Lower lobe of right lung (tissue), 2 donors: Measurements from ENCODE around the gene ERC1. TPM values are rescaled to one million over a fixed set of nuclear protein-coding genes. Genes with fewer than 3 reads are reported as not detected.

Experiments
- ATAC-seq, 2 donors: fragments of 200-7000 bp; cut with Tn5 transposase; one replicate each; pipeline ENCODE4 v1.9.1; 2020 to 2022; ENCODE audit warnings: mild to moderate bottlenecking in 2 of 2, moderate library complexity in 2 of 2
- DNase-seq: peaks from one replicate; pipeline ENCODE4 v3.0.0-alpha.2; 2020
- H3K27ac ChIP-seq: fragments of 200-600 bp; one replicate; pipeline ENCODE4 v1.8.0; 2022
- H3K27me3 ChIP-seq: fragments of 200-600 bp; one replicate; pipeline ENCODE4 v1.8.0; 2022; ENCODE audit warnings: low read depth
- H3K36me3 ChIP-seq: fragments of 200-600 bp; one replicate; pipeline ENCODE4 v1.8.0; 2022; ENCODE audit warnings: mild to moderate bottlenecking
- H3K4me1 ChIP-seq: fragments of 200-600 bp; one replicate; pipeline ENCODE4 v1.8.0; 2022
- H3K4me3 ChIP-seq: fragments of 200-600 bp; one replicate; pipeline ENCODE4 v1.8.0; 2022; ENCODE audit warnings: mild to moderate bottlenecking
- H3K9me3 ChIP-seq: fragments of 200-600 bp; one replicate; pipeline ENCODE4 v1.8.0; 2022
- CTCF ChIP-seq: fragments of 200-600 bp; IDR thresholded peaks from one replicate; pipeline ENCODE4 v1.8.0; 2022; ENCODE audit warnings: antibody characterized with exemption, mild to moderate bottlenecking
- intact Hi-C: fragments of 100-400 bp; cut with DNase I; formaldehyde crosslinking; loops from one replicate; pipeline ENCODE4 v1.11.0; 2022
- total RNA-seq: library from RNA; stranded (reverse); fragmentation: NEBNext Ultra II Directional; extraction: Animal tissue kit (Norgen Biotek cat#: 25700); gene quantifications from one replicate; pipeline ENCODE4 v1.2.1, GENCODE V29; 2021
- donor health status: DM: no; HTN: yes; CAD: no; lungs with severe emphysema.

Gene ERC1
- total RNA-seq, 1 donor from 2014 or later: 66.3 TPM

- DNase-seq: no peak
- H3K9me3 ChIP-seq: no peaks in the 10 kb centered on the region
- no peak for ATAC-seq
- peaks cover 6% of the 10 kb centered on the region for H3K36me3 ChIP-seq
- no peak for TF ChIP-seq CTCF
- no peak overlapping the region for H3K27ac ChIP-seq
- no peaks in the 10 kb centered on the region for H3K27me3 ChIP-seq
- H3K4me1 ChIP-seq: no peaks in the 10 kb centered on the region
- no peak overlapping the region for H3K4me3 ChIP-seq
- intact Hi-C loops: no loop called here
Measured at GRCh38 chr12:1297206-1297605, 306.2 kb downstream of the ERC1 start.

GRCh38 chr12:1297639-1298175 is 306.7 kb downstream of the ERC1 start:
- DNase-seq: no peak
- Histone ChIP-seq H3K4me1 (no peaks in the 10 kb centered on the region), H3K9me3 (no peaks in the 10 kb centered on the region), H3K27ac (no peak overlapping the region), H3K27me3 (no peaks in the 10 kb centered on the region), H3K4me3 (no peak overlapping the region), H3K36me3 (peaks cover 6% of the 10 kb centered on the region)
- no peak for TF ChIP-seq CTCF
- intact Hi-C loops: no loop called here
- no peak for ATAC-seq

GRCh38 chr12:1300460-1300859 is 309.4 kb downstream of the ERC1 start:
- Histone ChIP-seq H3K27me3 (no peaks in the 10 kb centered on the region), H3K4me1 (no peaks in the 10 kb centered on the region), H3K36me3 (no peaks in the 10 kb centered on the region), H3K27ac (no peak overlapping the region), H3K9me3 (no peaks in the 10 kb centered on the region), H3K4me3 (no peak overlapping the region)
- TF ChIP-seq CTCF: no peak
- DNase-seq: no peak
- intact Hi-C loops: no loop called here
- no peak for ATAC-seq

GRCh38 chr12:1302201-1302870 is 311.3 kb downstream of the ERC1 start:
- H3K4me1 ChIP-seq: peaks cover 11% of the 10 kb centered on the region
- H3K36me3 ChIP-seq: no peaks in the 10 kb centered on the region
- H3K4me3 ChIP-seq: no peak overlapping the region
- no peak for DNase-seq
- no peak for TF ChIP-seq CTCF
- intact Hi-C loops: no loop called here
- no peaks in the 10 kb centered on the region for H3K27me3 ChIP-seq
- no peak for ATAC-seq
- no peaks in the 10 kb centered on the region for H3K9me3 ChIP-seq
- H3K27ac ChIP-seq: no peak overlapping the region

- H3K27me3 ChIP-seq: no peaks in the 10 kb centered on the region
- H3K9me3 ChIP-seq: no peaks in the 10 kb centered on the region
- no peak for ATAC-seq
- TF ChIP-seq CTCF: no peak
- DNase-seq: no peak
- H3K27ac ChIP-seq: peak overlapping the region; percentile 33
- peaks cover 11% of the 10 kb centered on the region for H3K4me1 ChIP-seq
- H3K36me3 ChIP-seq: no peaks in the 10 kb centered on the region
- no peak overlapping the region for H3K4me3 ChIP-seq
- intact Hi-C loops: no loop called here
Measured at GRCh38 chr12:1305063-1305434, 314.0 kb downstream of the ERC1 start.
